Keratinocyte (primary cell): ENCODE measurements around the gene DDB1. TPM values are rescaled to one million over a fixed set of nuclear protein-coding genes. Genes with fewer than 3 reads are reported as not detected.

ENCODE experiments used
- DNase-seq: peaks from one replicate; pipeline ENCODE4 v3.0.0-alpha.2; 2011; ENCODE audit warnings: low read depth, missing footprints, low spot score
- FAIRE-seq: peaks from 2 replicates; lab custom pipeline; 2011; peaks lifted over from hg19 to GRCh38; lab: Jason Lieb, UNC
- H2AFZ ChIP-seq: 2 replicates; pipeline ENCODE4 v1.6.0; 2012; ENCODE audit warnings: low read length, control low read depth, inconsistent platforms; ENCODE audit not compliant: control insufficient read depth
- H3K27ac ChIP-seq: 2 replicates; pipeline ENCODE4 v1.5.1; 2011; ENCODE audit warnings: low read length; ENCODE audit not compliant: control insufficient read depth, insufficient read depth
- H3K27me3 ChIP-seq: 3 replicates; pipeline ENCODE4 v1.6.0; 2011; ENCODE audit warnings: low read length; ENCODE audit not compliant: control insufficient read depth, insufficient read depth; ENCODE audit errors: extremely low read depth
- H3K36me3 ChIP-seq, 2 experiments: 2 replicates in 1 of 2; 3 replicates in 1 of 2; pipeline ENCODE4 v1.5.1; 2011; ENCODE audit warnings: low read length in 2 of 2, mild to moderate bottlenecking in 1 of 2; ENCODE audit not compliant: control insufficient read depth in 2 of 2, insufficient read depth in 2 of 2; ENCODE audit errors: extremely low read depth in 1 of 2
- H3K4me1 ChIP-seq: 3 replicates; pipeline ENCODE4 v1.5.1; 2011; ENCODE audit warnings: low read length; ENCODE audit not compliant: control insufficient read depth, insufficient read depth; ENCODE audit errors: extremely low read depth
- H3K4me2 ChIP-seq: 3 replicates; pipeline ENCODE4 v1.6.0; 2011; ENCODE audit warnings: low read depth, low read length; ENCODE audit not compliant: control insufficient read depth, insufficient read depth; ENCODE audit errors: extremely low read depth
- H3K4me3 ChIP-seq, 3 experiments: fragments of 200-600 bp in 1 of 3; sonication (generic) in 1 of 3; 2 replicates in 2 of 3; 3 replicates in 1 of 3; pipeline ENCODE4 v1.5.1; 2011 to 2016; ENCODE audit warnings: low read length in 3 of 3, mild to moderate bottlenecking in 3 of 3, control low read depth in 2 of 3, inconsistent platforms in 1 of 3, low read depth in 1 of 3, mixed read lengths in 1 of 3, mixed run types in 1 of 3, moderate library complexity in 1 of 3; ENCODE audit not compliant: control insufficient read depth in 2 of 3, insufficient read depth in 2 of 3; ENCODE audit errors: extremely low read depth in 1 of 3
- H3K79me2 ChIP-seq: 2 replicates; pipeline ENCODE4 v1.6.0; 2012; ENCODE audit warnings: low read length; ENCODE audit not compliant: control insufficient read depth, insufficient read depth
- H3K9ac ChIP-seq: 3 replicates; pipeline ENCODE4 v1.6.0; 2011; ENCODE audit warnings: low read length; ENCODE audit not compliant: control insufficient read depth, insufficient read depth; ENCODE audit errors: extremely low read depth
- H3K9me1 ChIP-seq: 3 replicates; pipeline ENCODE4 v1.6.0; 2011; ENCODE audit warnings: low read length; ENCODE audit not compliant: control insufficient read depth, insufficient read depth; ENCODE audit errors: extremely low read depth
- H3K9me3 ChIP-seq: 2 replicates; pipeline ENCODE4 v1.5.1; 2012; ENCODE audit warnings: low read depth, low read length; ENCODE audit not compliant: control insufficient read depth
- H4K20me1 ChIP-seq: 3 replicates; pipeline ENCODE4 v1.6.0; 2011; ENCODE audit warnings: low read length; ENCODE audit not compliant: control insufficient read depth, insufficient read depth; ENCODE audit errors: extremely low read depth
- CTCF ChIP-seq, 3 experiments: IDR thresholded peaks in 1 of 3; conservative IDR thresholded peaks in 1 of 3; optimal IDR thresholded peaks in 1 of 3; 2 replicates in 2 of 3; 3 replicates in 1 of 3; pipeline versions ENCODE3 to v1.5.1; 2011; ENCODE audit warnings: low read length in 3 of 3, mild to moderate bottlenecking in 3 of 3, moderate library complexity in 2 of 3, control low read depth in 1 of 3, inconsistent platforms in 1 of 3; ENCODE audit not compliant: insufficient read depth in 2 of 3; ENCODE audit errors: extremely low read depth in 1 of 3
- EZH2 ChIP-seq: IDR thresholded peaks from one replicate; pipeline ENCODE4 v1.6.1; 2012; ENCODE audit warnings: inconsistent platforms, mild to moderate bottlenecking, low read length, moderate library complexity
- dilution Hi-C: fragments of 300-500 bp; cut with MboI; formaldehyde crosslinking; loops from one replicate; pipeline ENCODE4 v1.7.0; 2020; ENCODE audit warnings: low sequenced_read_pairs; ENCODE audit not compliant: extremely low pct_ligation_motif_present
- polyA plus RNA-seq, 5 experiments: library from polyadenylated mRNA; depleted of rRNA in 3 of 5; stranded (reverse) in 3 of 5; stranded (forward) in 1 of 5; unstranded in 1 of 5; fragments of >200 nt; gene quantifications; 1 replicate in 1 of 5; 2 replicates in 3 of 5; 3 replicates in 1 of 5; pipeline versions ENCODE4 v1.2.1 to v1.2.3, GENCODE V29; 2011 to 2012; ENCODE audit warnings: missing spikeins in 2 of 5, low read depth in 1 of 5, low replicate concordance in 1 of 5

Gene DDB1
- polyA plus RNA-seq, 1 donor (not counting 4 experiments of a cell fraction or from before 2014, with no cell fraction given): 187 TPM

- Histone ChIP-seq H3K27ac (no peak overlapping the region), H2AFZ (no peak overlapping the region), H3K9me1 (no peaks in the 10 kb centered on the region), H3K4me3 (no peak overlapping the region), H3K79me2 (no peaks in the 10 kb centered on the region), H3K36me3 (no peaks in the 10 kb centered on the region), H3K4me2 (no peak overlapping the region), H4K20me1 (no peaks in the 10 kb centered on the region), H3K9me3 (no peaks in the 10 kb centered on the region), H3K4me1 (peaks cover 41% of the 10 kb centered on the region), H3K27me3 (no peaks in the 10 kb centered on the region), H3K9ac (no peak overlapping the region)
- TF ChIP-seq EZH2: no peak
- no peak for TF ChIP-seq CTCF (optimal IDR thresholded peaks at IDR 0.05 in 1 of 3, IDR thresholded peaks at IDR 0.05 in 1 of 3, conservative IDR thresholded peaks at IDR 0.05 in 1 of 3; ENCODE audit: extremely low read depth in 1 of 3, insufficient read depth in 2 of 3, low read length in 3 of 3)
- dilution Hi-C loops: no loop called here
- FAIRE-seq: no peak
- no peak for DNase-seq
Observed at GRCh38 chr11:61283613-61284012, 49.3 kb downstream of the DDB1 start.

GRCh38 chr11:61281581-61282250, 51.2 kb downstream of the DDB1 start:
- Histone ChIP-seq H3K27ac (peak overlapping the region; percentile 75), H3K4me3 (peak overlapping the region; percentile 6 to 62 (median 15)), H3K79me2 (no peaks in the 10 kb centered on the region), H3K36me3 (no peaks in the 10 kb centered on the region), H3K9me3 (no peaks in the 10 kb centered on the region), H4K20me1 (no peaks in the 10 kb centered on the region), H3K9me1 (no peaks in the 10 kb centered on the region), H3K27me3 (no peaks in the 10 kb centered on the region), H3K4me2 (peak overlapping the region; percentile 88), H3K9ac (peak overlapping the region; percentile 68), H3K4me1 (peaks cover 37% of the 10 kb centered on the region), H2AFZ (peak overlapping the region; percentile 97)
- DNase-seq (peak; percentile 76), FAIRE-seq (peak; percentile 23)
- dilution Hi-C loops: no loop called here
- TF ChIP-seq EZH2 (no peak), CTCF (optimal IDR thresholded peaks at IDR 0.05 in 1 of 3, IDR thresholded peaks at IDR 0.05 in 1 of 3, conservative IDR thresholded peaks at IDR 0.05 in 1 of 3; ENCODE audit: extremely low read depth in 1 of 3, insufficient read depth in 2 of 3, low read length in 3 of 3) (no peak)
